SK-N-SH (cell line): ENCODE data around the gene B4GALT1.

Experiments
- CTCF ChIP-seq: fragments of 200-600 bp; sonication (generic); IDR thresholded peaks from 2 replicates; pipeline ENCODE4 v1.6.1; 2017; ENCODE audit warnings: antibody characterized with exemption, mild to moderate bottlenecking, moderate library complexity
- POLR2AphosphoS5 ChIP-seq: IDR thresholded peaks from 2 replicates; pipeline ENCODE4 v1.6.1; 2012; ENCODE audit warnings: low read depth, low read length
- TCF12 ChIP-seq: IDR thresholded peaks from 2 replicates; pipeline ENCODE4 v1.4.0; 2012

DNA sequence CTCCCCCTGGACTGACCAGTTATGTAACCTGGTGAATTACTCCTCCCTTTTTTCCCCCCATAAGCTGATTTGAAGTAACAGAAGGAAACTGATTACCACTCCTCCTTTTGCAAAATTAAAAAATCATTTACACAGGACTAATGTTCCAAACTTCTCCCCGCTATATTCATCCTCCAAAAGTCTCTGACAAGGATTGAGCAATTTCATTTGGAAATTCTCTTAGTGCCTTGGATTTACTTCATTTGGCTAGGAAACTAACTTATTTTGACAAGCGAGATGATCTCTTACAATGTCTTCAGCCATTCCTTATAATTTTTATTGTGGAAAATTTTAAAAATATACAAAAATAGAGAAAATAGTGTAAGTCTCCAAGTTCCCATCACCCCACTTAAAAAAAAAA lies 15.4 kb upstream of the B4GALT1 start:
- TF ChIP-seq CTCF (no peak), TCF12 (no peak), POLR2AphosphoS5 (no peak)
